NCI-H2171 (cell line): ENCODE data around the gene EPHA8.

Experiments used
- DNase-seq: peaks from one replicate; lab custom pipeline; 2025; lab: John Stamatoyannopoulos, UW

The EPHA8 gene

DNA sequence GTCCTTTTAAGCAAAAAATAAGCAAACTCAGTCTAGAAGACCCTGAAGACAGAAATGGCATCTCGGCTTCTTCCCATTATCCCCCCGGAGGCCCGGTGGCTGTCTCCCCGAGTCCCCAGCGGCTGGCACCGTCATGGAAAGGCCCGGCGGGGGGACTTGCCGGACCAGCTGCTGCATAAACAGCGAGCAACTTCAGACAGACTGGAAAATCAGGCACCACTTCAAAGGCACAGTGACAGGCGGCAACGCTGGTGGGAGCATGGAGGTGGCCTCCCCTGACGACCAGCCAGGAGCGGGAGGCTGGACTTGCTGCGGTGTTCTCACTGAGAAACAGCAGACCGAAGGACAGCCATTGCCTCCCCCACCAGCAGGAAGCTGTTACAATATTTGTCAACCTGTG, 54.8 kb downstream of the EPHA8 start:
- DNase-seq, result peak; percentile 74

DNA sequence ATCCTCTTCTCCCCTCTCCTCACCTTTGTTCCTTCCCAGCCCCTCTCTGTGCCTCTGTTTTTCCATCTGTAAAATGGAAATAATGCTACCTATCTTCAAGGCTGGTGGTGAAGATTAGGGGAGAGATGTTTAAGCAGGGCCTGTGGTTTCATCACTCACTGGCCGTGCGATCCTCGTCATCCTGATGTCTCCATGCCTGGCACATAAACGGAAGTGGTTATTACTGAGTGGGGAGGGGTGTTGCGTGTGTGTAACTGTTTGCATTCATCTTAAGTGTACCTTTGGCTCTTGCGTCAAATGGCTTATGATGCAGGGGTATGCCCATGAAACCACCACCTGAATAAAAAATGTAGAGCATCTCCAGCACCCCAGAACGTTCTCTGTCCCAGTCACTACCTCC, 56.0 kb downstream of the EPHA8 start:
- no peak for DNase-seq

DNA sequence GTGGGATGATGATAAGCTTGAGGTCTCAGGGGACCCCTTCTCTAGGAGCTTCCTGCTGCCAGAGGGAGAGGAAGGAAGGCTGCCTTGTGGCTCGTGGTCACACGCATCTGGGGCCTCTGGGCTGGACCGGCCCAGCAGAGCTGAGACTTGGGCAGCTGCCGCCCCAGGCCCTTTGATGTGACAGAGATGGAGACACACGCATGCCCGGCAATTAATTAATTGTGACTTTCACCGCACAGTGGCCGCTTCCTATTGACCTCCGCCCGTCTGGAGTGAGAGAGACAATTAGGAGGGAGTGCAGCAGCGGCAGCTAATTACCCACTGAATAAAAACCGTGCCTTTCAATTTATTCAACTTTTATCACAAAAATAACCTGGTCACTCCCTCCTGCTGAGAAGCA, 56.5 kb downstream of the EPHA8 start:
- no peak for DNase-seq

DNA sequence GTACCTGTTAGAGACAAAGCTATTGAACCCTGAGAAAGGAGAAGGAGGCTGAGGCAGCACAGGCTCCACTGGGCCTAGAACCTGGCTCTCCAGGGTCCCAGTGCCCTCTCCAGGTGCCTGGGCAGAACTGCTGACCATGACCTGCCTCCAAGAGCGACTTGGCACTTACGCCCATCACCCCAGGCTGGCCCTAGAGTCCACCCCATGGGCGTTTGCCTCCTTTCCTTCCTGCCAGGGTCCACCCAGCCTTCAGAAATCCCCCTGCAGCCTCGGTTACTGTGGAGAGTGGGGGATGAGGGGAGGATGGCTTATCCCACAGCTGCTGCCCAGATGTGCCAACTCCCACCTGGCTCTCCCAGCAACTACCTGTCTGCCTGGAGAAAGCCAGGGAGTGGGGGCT, 58.5 kb downstream of the EPHA8 start:
- DNase-seq, result no peak

DNA sequence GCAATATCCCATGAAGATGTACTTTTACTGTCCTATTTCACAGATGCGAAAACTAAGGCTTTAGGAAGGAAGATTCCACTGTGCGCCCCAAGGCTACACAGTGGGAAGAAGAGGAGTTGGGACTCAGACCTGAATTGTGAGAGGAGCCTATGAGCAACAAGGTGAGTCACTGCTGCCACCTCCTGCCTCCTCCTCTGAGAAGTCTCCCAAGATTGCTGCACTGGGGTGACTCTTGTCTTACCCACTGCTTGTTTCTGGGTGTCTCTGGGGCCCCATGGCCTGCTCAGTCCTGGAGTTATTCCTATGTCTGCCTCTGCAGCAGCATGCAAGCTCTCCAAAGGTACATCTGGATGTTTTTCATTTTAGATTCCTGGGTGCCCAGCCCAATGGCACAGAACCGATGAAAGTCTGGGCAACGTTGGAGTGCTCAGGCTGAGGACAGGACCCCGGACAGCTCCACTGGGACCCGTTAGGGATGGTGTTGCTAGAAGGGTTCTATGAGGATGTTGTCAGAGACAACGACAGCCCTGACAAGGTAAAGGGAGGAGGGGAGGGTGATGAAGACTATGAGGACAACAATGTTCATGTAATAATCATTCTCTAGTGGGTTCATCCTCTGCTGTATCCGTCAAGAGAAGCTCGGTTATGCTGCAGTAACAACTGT, 62.1 kb downstream of the EPHA8 start:
- no peak for DNase-seq

DNA sequence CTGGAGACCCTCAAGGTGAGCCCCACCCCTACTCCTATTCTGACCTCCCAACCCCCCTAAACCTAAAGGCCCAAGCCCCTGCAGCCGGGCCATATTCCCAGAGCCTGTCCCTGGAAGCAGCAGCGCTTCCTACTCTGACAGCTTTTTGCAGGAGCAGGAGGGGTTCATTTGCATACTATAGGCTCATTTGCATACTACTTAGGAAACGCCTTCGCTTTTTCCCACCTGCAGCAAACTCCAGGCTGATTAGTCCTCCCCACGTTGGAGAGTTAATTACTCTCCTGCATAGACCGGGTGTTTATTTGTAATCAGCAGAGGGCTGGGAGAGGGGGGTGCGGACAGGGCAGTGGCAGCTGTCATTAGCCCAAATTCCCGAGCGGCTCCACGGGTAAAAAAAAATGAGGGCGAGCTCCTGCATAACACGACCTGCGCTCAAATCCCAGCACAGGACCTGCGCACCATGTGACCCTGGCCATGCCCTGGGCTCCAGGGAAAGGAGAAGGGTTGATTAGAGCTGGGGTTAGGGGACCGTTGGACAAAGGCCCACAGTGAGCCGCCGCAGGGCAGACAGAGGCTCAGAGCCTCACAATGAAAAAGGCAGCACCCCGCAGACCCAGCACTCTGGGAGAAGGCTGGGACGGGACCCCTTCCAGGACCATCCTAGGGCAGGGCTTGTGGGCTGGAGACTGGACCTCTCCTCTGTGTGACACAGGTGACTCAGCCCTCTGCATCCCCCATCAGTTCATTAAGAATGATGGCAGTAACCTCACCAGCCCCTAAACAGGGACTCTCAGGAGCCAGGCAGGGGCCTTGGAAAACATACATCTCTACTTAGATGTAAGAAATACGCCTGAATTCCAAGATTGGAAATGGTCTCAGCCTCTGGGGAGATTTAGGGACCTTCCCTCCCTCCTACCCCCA, 63.2 kb downstream of the EPHA8 start:
- peak; percentile 55 for DNase-seq

DNA sequence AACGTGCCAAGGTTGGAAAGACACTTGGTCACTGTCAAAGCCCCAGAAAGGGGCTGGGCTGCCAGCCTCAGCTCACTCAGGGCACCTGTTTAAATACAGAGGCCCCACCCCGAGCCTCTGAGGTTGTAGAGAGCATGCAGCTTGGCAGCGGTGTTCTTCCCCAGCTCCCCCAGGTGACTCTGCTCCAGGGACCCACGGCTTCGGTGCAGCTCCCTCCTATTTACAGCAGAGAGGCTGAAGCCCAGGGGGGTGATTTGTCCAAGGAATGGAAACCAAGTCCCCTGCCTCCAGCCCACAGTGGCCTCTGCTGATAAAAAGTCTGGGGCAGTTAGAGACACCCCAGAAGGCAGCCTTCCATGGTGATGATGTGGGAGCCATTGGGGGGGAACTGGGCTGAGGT, 64.0 kb downstream of the EPHA8 start:
- no peak for DNase-seq

DNA sequence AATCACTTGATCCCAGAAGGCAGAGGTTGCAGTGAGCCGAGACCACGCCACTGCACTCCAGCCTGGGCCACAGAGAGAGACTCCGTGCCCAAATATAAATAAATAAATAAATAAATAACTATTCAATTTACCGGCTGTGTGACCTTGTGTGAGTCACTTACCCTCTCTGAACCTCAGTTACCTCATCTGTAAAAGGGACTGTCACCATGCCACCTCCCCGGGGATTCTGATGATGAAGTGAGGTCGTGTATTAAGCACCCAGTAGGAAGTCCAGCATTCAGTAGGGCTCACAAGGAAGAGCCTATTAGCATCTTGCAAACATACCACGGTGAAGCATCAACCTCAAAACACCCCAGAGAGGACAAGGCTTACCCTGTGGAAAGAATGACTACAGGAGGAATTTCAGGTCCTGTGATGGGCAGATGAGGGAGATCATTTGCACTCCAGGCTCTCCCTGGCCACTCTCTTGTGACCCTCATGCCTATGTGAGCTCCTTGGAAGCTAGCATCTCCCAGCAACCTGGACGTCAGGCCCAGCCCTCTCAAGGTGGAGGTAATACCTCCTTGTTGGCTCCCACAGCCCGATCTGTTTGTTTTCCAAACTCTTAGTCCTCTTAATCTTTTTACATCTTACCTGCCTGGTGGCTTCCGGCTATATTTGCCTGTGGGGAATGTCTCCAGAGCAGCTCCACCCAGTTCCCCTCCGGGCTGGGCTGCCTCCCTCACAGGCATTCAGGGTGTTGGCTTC, 65.6 kb downstream of the EPHA8 start:
- no peak for DNase-seq

DNA sequence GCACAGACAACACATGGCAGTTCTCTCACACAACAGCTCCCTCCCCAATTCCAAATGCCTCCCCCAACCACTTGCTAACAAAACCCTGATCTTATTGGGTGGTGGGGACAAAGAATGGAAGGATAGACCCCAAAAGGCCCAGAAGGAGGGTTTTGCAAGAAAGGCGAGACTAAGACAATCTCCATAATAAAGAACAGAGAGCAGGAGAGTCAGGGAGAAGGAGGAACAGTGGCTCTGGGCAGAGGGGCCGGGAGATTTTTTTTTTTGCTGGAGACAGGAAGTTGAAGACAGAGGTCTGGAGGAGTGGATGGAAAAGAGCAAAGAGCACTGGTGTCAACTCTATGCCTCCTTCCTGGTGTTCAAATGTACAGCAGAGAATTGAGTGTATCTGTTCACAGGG, 66.6 kb downstream of the EPHA8 start:
- DNase-seq, result no peak

DNA sequence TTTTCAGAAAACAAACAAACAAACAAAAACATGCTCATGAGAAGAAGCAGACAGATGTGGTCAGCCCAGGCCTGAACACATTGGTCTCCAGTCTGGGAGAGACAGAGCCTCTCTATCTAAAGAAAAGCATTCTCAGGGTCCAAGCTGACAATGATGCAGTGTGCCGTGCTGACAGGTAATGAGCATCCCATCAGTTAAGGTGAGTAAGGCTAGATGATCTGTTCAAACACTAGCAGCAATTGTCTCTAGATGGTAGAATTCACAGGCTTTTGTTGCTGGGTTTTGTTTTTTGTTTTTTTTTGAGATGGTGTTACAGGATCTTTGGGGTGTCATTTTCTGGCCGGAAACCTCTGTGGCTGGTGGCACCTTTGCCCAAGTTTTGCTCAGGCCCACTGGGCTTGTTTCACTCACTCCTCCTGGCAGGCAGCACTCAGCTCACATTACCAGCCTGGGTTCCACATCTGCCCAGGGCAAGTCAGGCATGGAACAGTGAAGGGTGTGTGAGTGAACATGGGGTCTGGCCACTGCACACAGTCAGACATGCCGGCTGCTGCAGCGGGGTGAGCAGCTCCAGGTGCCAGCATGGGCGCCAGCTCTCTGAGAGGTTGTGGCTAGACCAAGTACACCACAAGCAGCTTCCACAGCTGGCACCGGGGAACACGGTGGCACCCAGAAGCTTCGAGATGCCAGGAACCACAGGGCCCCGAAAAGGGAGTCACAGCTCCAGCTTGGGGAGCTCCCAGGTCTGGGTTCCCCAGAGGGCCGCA, 70.6 kb downstream of the EPHA8 start:
- DNase-seq, result no peak

DNA sequence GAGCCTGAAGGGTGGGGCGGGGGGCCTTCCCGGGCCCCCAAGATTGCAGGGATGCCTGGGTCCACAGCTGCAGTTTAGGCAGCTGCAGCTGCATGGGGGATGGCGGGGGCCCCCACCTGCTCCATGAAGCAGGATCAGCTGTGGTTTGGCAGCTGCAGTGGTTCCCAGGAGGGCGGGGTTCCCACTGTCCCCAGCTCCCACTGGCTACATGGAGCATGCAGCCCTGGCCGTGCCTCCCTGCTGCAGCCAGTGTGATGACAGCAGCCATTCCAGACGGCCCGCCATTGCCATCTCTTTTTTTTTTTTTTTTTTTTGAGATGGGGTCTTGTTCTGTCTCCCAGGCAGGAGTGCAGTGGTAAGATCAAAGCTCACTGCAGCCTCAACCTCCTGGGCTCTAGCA, 72.1 kb downstream of the EPHA8 start:
- DNase-seq, result no peak

DNA sequence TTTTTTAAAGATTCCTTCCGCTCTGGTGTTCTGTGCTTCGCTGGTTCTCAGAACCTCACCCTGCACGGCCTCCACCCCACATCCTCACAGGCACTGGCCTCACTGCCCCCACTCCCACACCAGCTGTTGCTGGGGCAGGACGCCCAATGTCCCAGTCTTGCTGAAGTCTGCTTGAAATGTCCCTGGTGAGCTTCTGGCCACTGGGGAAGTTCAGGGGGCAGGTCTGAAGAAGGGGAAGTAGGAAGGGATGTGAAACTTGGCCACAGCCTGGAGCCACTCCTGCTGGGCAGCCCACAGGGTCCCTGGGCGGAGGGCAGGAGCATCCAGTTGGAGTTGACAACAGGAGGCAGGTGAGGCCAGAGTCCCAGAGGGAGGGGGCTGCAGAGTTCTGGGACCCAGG, 73.1 kb downstream of the EPHA8 start, which contains the start of gene C1QA:
Gene C1QA, plus strand, starts transcription at position 276 of the 400 bp plus-strand sequence. CDS start 989 bp downstream, outside the sequence.
- no peak for DNase-seq

DNA sequence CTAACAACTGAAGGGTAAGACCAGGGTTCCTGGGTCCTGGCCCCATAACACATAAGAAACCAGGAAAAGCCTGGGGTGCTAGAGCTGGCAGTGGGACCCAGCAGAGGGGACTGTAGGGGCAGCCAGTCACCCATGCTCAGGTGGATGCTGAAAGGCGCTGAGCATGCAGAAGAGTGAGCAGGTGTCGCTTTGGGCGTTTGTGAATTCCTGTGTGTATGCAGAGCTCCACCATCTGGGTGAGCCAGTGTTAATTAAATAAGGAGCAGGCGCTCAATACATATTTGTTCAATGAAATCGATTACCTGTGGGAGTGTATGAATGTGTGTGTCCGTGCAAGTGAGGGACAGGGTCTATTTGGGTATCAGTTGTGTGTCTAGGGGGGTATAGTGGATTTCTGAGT, 73.6 kb downstream of the EPHA8 start:
- peak; percentile 38 for DNase-seq

DNA sequence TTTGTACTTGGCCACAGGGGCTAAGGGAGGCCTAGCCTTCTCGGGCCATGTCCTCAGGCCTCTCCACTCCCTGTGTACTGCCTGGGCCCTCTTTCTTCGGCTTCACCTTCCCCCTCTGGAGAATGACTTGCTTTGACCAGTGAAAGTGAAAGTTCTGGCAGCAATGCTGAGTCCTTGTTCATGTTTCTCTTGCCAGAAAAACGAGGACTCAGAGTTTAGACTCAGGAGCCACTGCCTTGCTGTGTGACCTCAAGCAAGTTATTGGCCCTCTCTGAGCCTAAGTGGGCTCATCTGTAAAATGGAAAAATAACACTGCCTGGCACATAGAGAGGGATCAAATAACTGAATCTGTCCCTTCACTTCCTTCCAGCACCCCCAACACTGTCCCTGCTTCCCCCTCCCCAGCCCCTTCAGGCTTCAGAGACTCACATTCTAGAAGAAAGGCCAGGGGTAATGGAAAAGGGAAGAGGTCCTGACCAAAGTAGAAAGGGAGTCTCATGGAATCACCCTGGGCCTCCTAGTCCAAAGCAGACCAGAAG, 74.7 kb downstream of the EPHA8 start:
- DNase-seq, result no peak

DNA sequence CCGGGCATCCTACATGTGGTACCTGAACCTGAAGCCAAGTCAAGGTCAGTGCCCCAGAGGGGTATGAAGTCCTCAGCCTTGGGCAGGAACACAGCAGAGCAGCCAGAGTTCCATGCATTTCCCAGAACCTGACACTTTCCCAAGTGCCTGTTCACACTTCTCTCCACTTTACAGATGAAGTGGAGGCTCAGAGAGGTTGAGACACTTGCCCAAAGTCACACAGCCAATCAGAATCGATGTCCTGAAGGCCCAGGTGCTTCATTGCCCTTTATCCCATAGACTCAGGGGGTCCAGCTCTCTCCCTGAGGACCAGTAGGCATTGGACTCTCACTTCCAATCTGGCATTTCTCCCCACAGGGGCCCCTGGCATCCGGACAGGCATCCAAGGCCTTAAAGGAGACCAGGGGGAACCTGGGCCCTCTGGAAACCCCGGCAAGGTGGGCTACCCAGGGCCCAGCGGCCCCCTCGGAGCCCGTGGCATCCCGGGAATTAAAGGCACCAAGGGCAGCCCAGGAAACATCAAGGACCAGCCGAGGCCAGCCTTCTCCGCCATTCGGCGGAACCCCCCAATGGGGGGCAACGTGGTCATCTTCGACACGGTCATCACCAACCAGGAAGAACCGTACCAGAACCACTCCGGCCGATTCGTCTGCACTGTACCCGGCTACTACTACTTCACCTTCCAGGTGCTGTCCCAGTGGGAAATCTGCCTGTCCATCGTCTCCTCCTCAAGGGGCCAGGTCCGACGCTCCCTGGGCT, 75.4 kb downstream of the EPHA8 start:
- DNase-seq, result no peak

DNA sequence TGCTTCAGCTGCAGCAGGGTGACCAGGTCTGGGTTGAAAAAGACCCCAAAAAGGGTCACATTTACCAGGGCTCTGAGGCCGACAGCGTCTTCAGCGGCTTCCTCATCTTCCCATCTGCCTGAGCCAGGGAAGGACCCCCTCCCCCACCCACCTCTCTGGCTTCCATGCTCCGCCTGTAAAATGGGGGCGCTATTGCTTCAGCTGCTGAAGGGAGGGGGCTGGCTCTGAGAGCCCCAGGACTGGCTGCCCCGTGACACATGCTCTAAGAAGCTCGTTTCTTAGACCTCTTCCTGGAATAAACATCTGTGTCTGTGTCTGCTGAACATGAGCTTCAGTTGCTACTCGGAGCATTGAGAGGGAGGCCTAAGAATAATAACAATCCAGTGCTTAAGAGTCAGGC, 76.0 kb downstream of the EPHA8 start:
- DNase-seq, result no peak

DNA sequence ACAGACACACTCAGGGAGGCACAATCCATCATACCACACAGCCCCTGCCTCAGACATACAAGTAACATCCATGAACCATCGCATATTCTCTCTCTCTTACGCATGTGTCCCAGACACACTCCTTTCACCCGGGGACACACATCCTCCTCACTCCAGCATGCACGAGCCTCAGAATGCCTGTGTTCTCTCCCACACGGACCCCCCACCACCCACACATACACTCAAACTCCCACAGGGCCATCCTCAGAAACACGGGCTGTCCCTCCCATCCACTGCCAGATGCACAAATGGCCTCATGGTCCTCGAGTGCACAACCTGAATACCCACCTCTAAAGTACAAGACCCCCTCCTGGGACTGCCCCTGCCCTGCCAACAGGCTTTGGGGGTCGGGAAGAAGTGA, 78.0 kb downstream of the EPHA8 start:
- no peak for DNase-seq

DNA sequence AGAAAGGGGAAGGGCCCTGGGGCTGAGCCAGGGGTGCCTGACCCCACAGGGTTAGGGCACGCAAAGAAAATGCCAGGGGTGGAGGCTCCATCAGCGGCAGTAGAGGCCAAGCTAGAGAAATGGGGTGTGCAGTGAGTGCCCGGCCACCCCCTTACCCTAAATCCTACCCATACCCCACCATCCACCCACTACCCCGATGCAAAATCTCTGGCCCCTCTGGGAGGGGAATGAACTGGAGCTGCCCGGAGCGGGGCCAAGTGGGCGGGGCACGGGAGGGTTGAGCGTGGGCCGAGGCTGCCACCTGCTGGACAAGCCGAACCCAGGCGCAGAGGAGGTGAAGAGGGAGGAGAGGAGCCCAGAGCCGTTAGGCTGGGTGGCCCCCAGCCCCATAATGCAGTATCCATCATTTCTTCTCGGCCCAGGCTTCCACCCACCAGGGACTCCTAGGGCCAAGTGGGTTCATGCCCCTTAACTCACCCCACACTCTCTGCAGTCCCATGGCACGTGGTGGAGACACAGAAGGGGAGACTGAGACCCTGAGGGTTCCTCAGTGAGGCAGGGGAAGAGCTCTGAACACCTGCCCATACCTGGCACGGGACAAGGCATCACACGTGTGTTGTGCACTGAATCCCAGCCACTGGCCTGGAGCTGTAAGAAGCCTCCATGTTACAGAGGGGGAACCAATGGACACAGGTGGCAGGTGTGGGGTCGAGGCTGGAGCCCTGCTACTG, 78.8 kb downstream of the EPHA8 start:
- DNase-seq, result peak; percentile 69

DNA sequence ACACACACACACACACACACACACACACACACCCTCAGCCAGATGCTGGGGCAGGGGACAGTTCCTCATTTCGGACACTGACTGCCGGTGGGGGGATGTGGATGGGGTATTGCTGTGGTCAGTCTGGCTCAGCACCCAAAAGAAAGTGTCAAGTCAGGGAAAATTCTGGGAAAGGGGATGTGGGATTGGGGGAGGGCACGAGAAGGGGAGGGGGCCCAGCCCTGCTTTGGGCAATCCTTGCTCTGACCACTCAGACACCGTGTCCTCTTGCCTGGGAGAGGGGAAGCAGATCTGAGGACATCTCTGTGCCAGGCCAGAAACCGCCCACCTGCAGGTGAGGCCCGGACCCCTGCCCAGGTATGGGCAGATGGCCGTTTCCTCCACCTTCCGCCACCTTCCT, 80.1 kb downstream of the EPHA8 start, which contains the start of gene C1QC:
Gene C1QC, plus strand, starts transcription at position 253 of the 400 bp plus-strand sequence. CDS start 391 bp downstream, outside the sequence.
- no peak for DNase-seq

DNA sequence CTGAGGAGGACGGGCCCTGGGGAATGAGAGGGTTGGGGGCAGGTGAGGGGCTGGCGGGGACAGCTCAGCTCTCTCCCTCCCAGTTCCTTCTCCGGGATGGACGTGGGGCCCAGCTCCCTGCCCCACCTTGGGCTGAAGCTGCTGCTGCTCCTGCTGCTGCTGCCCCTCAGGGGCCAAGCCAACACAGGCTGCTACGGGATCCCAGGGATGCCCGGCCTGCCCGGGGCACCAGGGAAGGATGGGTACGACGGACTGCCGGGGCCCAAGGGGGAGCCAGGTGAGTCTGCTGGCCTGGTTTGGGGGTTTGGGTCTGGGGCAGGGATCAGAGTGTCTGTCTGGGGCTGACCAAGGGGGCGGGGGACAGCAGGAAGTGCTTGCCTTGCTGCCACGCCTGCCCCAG, 80.6 kb downstream of the EPHA8 start:
- DNase-seq, result no peak
